Mesodermal cell (in vitro differentiated cells): ENCODE results near the gene FAM234A.

Experiments used
- H3K27ac ChIP-seq: 2 replicates; pipeline ENCODE4 v1.7.0; 2013; ENCODE audit warnings: mild to moderate bottlenecking, low read depth, low read length, moderate library complexity; ENCODE audit not compliant: severe bottlenecking
- H3K36me3 ChIP-seq: 2 replicates; pipeline ENCODE4 v1.7.1; 2013; ENCODE audit warnings: mild to moderate bottlenecking, low read length, moderate library complexity; ENCODE audit not compliant: control insufficient read depth, insufficient read depth
- H3K4me1 ChIP-seq: one replicate; pipeline ENCODE4 v1.7.1; 2013; ENCODE audit warnings: mild to moderate bottlenecking, low read length; ENCODE audit not compliant: insufficient read depth, control insufficient read depth, poor library complexity, severe bottlenecking
- H3K4me3 ChIP-seq: 2 replicates; pipeline ENCODE4 v1.7.0; 2013; ENCODE audit warnings: low read length, control low read depth, mild to moderate bottlenecking; ENCODE audit not compliant: insufficient read depth, poor library complexity, severe bottlenecking; ENCODE audit errors: extremely low read depth
- H3K9me3 ChIP-seq: 2 replicates; pipeline ENCODE4 v1.7.1; 2013; ENCODE audit warnings: mild to moderate bottlenecking, low read length, moderate library complexity; ENCODE audit not compliant: control insufficient read depth
- WGBS, 2 experiments: methylation state at CpG; one replicate each; pipeline ENCODE4 v1.1.5; 2013; ENCODE audit warnings: missing lambda C conversion rate in 2 of 2; ENCODE audit not compliant: insufficient coverage in 2 of 2; 5-methylcytosine and 5-hydroxymethylcytosine counted together

FAM234A gene

DNA sequence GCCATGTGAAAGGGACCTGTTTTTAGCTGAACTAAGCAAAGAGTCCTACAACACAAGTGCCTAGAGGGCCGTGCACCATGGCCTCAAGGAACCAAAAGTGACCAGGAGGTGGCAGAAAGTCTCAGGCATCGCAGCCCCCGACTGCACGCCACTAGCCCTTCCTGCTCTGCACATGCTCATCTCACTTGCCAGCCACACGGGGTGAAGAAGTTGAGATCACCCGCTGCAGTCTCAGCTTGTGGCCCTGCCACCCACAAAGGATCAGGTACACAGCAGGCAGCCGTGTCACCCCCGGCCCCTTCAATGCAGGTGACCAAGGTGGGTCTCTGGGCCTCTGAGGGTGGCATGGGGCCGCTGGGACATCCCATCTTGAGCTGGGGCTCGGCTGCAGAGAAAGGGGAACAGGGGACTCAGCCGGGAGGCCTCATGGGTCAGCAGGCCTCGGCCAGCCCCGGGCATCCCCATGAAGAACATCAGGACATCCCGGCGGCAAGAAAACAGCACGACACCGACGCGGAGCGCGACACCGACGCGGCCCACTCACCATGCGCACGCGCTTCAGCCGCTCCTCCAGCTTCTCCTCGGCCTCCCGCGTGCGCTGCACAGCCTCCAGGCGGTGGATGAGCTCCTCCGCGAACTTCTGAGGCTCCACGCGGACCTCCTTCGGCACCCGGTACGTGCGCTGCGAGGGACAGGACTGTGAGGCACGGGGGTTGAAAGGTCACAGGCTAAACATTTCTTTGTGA lies 69.3 kb downstream of the FAM234A start:
- Histone ChIP-seq H3K27ac (no peak overlapping the region), H3K4me3 (no peak overlapping the region), H3K4me1 (no peaks in the 10 kb centered on the region), H3K9me3 (no peaks in the 10 kb centered on the region), H3K36me3 (peaks cover 68% of the 10 kb centered on the region)
- 93 to 94% methylated on average over 43 of the region's 43 CpGs for WGBS, 2 experiments

DNA sequence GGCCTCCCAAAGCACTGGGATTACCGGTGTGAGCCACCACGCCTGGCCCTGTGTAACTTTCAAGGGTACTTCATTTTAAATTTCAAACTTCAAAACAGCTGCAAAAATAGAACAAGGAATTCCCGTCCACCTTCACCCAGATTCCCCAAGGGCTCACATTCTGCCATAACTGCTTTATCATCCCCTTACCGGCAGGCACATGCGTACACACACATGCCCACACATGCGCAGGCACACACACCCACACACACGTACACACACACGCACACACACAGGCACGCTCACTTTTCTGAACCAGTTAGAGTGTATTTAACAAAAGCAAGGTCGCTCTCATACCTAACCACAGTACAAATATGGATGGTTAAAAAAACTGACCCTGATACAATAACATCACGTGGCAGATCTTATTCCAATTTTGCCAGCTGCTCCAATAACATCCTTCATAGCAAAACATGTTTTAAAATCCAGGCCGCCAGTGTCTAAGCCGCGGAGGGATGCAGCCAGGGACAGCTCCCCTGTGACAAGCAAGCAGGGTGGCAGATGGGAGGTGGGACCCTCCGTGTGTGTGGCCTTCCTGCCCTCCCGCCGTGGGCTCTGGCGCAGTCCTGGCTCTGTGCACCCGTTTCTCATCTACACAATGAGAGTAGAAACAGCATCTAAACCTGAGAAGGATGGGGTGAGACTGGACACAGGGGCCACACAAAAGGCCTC lies 71.5 kb downstream of the FAM234A start:
- Histone ChIP-seq H3K4me3 (no peak overlapping the region), H3K4me1 (no peaks in the 10 kb centered on the region), H3K27ac (no peak overlapping the region), H3K36me3 (peaks cover 66% of the 10 kb centered on the region), H3K9me3 (no peaks in the 10 kb centered on the region)
- 93 to 94% methylated on average over 15 to 18 of the region's 19 CpGs for WGBS, 2 experiments

DNA sequence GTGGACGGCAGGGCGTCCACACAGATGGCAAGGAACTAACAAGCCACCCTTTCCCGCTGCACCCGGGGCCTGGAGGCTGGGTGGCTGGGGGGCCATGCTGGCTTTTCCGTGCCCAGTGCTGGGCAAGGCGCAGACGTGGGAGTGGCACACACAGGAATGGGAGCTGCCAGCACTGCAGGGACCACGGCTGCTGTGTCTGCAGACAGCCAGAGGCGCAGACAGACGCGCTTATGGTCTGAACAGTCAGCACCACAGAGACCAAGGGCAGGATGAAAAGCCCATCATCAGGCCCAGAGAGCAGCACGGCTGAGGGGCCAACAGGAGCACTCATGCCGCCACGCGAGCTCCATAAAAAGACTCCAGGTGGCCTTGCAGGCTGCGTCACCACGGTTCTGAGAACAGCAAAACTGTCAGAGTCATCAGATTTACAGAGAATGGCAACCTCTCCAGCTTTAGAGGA lies 72.3 kb downstream of the FAM234A start:
- Histone ChIP-seq H3K27ac (no peak overlapping the region), H3K36me3 (peaks cover 65% of the 10 kb centered on the region), H3K9me3 (no peaks in the 10 kb centered on the region), H3K4me3 (no peak overlapping the region), H3K4me1 (no peaks in the 10 kb centered on the region)
- WGBS, 2 experiments: 92 to 94% methylated on average over 17 of the region's 17 CpGs

DNA sequence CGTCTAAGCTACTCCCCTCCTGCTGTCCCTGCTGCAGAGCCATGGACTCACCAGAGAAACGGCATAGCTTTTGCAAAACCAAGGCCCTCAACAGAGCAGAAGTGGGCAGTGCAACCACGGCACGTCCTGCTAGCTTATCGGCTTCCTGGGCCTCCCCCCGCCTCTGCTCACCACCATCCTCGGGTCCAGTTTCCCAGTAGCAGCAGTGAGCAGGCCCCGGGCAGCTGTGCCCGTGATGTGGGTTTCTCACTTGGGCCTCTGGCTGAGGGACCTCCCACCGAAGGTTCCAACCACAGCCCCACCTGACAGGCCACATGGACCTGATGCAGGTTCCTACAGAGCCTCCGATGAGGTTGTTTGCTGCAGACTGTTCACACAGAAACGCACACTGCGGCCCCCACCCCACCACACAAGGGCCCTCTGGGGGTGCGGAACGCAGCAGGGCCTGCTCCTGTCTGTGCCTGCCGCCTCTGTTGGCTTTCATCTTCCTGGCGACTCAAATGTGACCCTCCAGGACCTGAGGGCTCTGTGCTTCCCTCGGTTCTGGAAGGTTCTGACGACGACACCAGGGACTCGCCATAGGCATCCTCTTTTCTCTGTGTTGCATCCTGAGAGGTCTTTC lies 73.2 kb downstream of the FAM234A start:
- H3K4me3 ChIP-seq: no peak overlapping the region
- H3K27ac ChIP-seq: no peak overlapping the region
- no peaks in the 10 kb centered on the region for H3K4me1 ChIP-seq
- 93 to 96% methylated on average over 19 to 21 of the region's 21 CpGs for WGBS, 2 experiments
- peaks cover 66% of the 10 kb centered on the region for H3K36me3 ChIP-seq
- no peaks in the 10 kb centered on the region for H3K9me3 ChIP-seq

DNA sequence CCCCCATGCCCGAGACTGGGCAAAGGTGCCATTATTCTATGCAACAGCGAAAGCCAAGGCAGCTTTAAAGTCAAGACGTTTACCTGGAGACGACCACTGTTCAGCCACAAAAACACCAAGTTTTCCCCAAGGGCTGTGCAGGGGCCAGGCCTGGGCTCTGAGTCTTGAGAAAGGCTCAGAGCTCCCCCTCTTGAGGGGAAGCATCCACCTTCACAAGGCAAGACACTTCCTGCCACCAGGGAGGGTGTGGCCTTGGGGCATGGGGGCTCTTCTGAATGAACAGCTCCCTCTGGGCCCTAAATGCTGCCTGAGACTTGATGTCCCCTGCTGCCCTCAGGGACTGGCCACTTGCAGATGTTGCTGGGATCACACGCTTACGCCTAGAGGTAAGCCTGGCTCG lies 74.9 kb downstream of the FAM234A start:
- H3K27ac ChIP-seq: no peak overlapping the region
- peaks cover 71% of the 10 kb centered on the region for H3K36me3 ChIP-seq
- no peak overlapping the region for H3K4me3 ChIP-seq
- WGBS, 2 experiments: 86 to 89% methylated on average over 7 of the region's 7 CpGs
- no peaks in the 10 kb centered on the region for H3K9me3 ChIP-seq
- no peaks in the 10 kb centered on the region for H3K4me1 ChIP-seq

DNA sequence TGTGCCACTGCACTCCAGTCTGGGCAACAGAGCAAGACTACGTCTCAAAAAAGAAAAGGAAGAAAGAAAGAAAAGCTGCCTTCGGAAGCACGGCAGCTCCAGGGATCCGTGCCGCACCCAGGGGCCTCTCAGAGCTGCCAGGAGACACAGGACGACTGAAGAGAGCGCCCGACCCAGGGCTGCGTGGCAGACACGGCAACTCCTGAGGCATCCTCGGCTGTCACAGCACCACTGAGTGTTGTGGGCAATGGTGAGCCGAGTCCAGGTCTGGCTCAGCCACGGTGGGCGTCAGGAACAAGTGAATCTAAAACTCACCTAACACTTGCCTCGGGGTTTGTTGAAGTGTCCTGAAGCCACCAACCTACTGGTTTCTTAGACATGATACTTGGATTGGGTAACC lies 77.1 kb downstream of the FAM234A start:
- Histone ChIP-seq H3K36me3 (peaks cover 64% of the 10 kb centered on the region), H3K9me3 (no peaks in the 10 kb centered on the region), H3K4me3 (no peak overlapping the region), H3K4me1 (no peaks in the 10 kb centered on the region), H3K27ac (no peak overlapping the region)
- 96 to 98% methylated on average over 14 of the region's 15 CpGs for WGBS, 2 experiments

DNA sequence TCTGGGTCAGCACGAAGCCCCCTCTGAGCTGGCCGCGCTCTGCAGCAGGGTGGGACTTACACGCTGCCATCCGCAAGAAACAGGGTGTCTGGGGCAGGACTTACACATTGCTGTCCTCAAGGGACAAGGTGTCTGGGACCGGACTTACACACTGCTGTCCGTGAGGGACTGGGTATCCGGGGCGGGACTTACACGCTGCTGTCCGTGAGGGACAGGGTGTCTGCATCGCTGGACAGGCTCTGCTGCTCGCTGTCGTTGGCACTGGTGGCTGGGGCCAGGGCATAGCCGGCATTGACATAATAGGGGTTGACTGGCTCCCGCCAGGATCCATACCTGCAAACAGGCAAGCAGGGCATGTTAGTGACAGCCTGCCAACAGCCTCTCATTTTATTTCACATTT lies 79.7 kb downstream of the FAM234A start:
- Histone ChIP-seq H3K4me3 (no peak overlapping the region), H3K9me3 (no peaks in the 10 kb centered on the region), H3K27ac (no peak overlapping the region), H3K4me1 (no peaks in the 10 kb centered on the region), H3K36me3 (peaks cover 59% of the 10 kb centered on the region)
- 96 to 97% methylated on average over 14 to 15 of the region's 16 CpGs for WGBS, 2 experiments

DNA sequence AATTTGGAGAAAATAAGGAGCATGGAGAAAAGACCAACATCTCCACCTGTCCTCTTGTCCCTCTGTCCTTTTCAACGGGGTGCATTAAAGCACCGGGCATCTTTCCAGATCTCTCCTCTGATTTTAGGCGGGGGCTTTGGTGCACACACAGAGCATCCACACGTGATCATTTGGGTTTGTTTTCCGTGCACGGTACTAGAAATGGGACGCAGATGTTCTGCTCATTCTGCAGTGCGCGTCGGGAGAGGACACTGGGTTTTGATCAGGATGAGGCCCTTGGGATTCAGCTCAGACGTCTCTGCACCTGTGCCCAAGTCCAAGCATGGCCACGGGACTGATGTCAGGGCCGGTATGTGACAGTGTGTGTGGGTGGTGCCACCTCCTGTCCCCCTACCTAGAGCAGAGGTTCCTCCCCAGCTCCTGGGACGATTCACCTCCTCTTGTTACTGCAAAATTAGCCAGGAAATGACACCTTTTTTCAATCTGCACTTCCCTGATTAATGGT lies 80.2 kb downstream of the FAM234A start:
- Histone ChIP-seq H3K4me3 (no peak overlapping the region), H3K27ac (no peak overlapping the region), H3K36me3 (peaks cover 59% of the 10 kb centered on the region), H3K9me3 (no peaks in the 10 kb centered on the region), H3K4me1 (no peaks in the 10 kb centered on the region)
- WGBS, 2 experiments: 97 to 98% methylated on average over 13 to 14 of the region's 14 CpGs
